ENCODE data around the gene WDPCP.

Gene WDPCP

GRCh38 chr2:63435070-63435469 is 153.2 kb downstream of the WDPCP start:
- no peak for TF ChIP-seq CTCF (IDR thresholded peaks at IDR 0.05; ENCODE audit: insufficient read depth, low read depth, low read length, missing control alignments)
- DNase-seq (ENCODE audit: low read depth): no peak
- H3K4me3 ChIP-seq (ENCODE audit: low read depth, low read length): no peak overlapping the region

- no peak for DNase-seq (ENCODE audit: low read depth)
- no peak overlapping the region for H3K4me3 ChIP-seq (ENCODE audit: low read depth, low read length)
- no peak for TF ChIP-seq CTCF (IDR thresholded peaks at IDR 0.05; ENCODE audit: insufficient read depth, low read depth, low read length, missing control alignments)
These were observed 154.0 kb downstream of the WDPCP start for GRCh38 chr2:63434024-63435001.

GRCh38 chr2:63432373-63432772 is 155.9 kb downstream of the WDPCP start:
- DNase-seq (ENCODE audit: low read depth): no peak
- TF ChIP-seq CTCF (IDR thresholded peaks at IDR 0.05; ENCODE audit: insufficient read depth, low read depth, low read length, missing control alignments): no peak
- no peak overlapping the region for H3K4me3 ChIP-seq (ENCODE audit: low read depth, low read length)

GRCh38 chr2:63425606-63426005 is 162.7 kb downstream of the WDPCP start:
- H3K4me3 ChIP-seq (ENCODE audit: low read depth, low read length): no peak overlapping the region
- TF ChIP-seq CTCF (IDR thresholded peaks at IDR 0.05; ENCODE audit: insufficient read depth, low read depth, low read length, missing control alignments): no peak
- DNase-seq (ENCODE audit: low read depth): no peak

- no peak for DNase-seq (ENCODE audit: low read depth)
- H3K4me3 ChIP-seq (ENCODE audit: low read depth, low read length): no peak overlapping the region
- TF ChIP-seq CTCF (IDR thresholded peaks at IDR 0.05; ENCODE audit: insufficient read depth, low read depth, low read length, missing control alignments): no peak
These were observed 163.2 kb downstream of the WDPCP start for GRCh38 chr2:63425079-63425416.

GRCh38 chr2:63424329-63425078 is 163.8 kb downstream of the WDPCP start:
- no peak overlapping the region for H3K4me3 ChIP-seq (ENCODE audit: low read depth, low read length)
- TF ChIP-seq CTCF (IDR thresholded peaks at IDR 0.05; ENCODE audit: insufficient read depth, low read depth, low read length, missing control alignments): peak; percentile 72
- peak; percentile 86 for DNase-seq (ENCODE audit: low read depth)

All from GM12865 (cell line).